Activated CD8-positive, alpha-beta T cell treated with anti-CD3 and anti-CD28 coated beads, Interleukin-2, amount 10 ng/mL, durations not matched to agents 7 days and 5 days (primary cell): ENCODE results near the gene AZU1. TPM values are rescaled to one million over a fixed set of nuclear protein-coding genes. Genes with fewer than 3 reads are reported as not detected.
"Not testable (repeated sequence)": the region's sequence is repeated elsewhere in the genome, so short reads cannot be mapped to it uniquely, and the experiment has no call there.

ENCODE experiments used
- ATAC-seq: fragments of 150-1000 bp; cut with Tn5 transposase; one replicate; pipeline ENCODE4 v1.10.0; 2021; ENCODE audit warnings: moderate library complexity
- CTCF ChIA-PET: fragments of 350-600 bp; sonication (Branson Sonifier 250); formaldehyde crosslinking; loops from one replicate; lab custom pipeline; 2021; ENCODE audit warnings: antibody characterized with exemption; lab: Charles Lee
- POLR2A ChIA-PET: fragments of 350-600 bp; sonication (Branson Sonifier 250); formaldehyde crosslinking; loops from one replicate; lab custom pipeline; 2021; ENCODE audit warnings: antibody characterized with exemption; lab: Charles Lee
- DNase-seq: peaks from one replicate; pipeline ENCODE4 v3.0.0-alpha.2; 2020
- H3K27ac Mint-ChIP-seq: one replicate; pipeline ENCODE4 v1.8.0; 2021; ENCODE audit warnings: mild to moderate bottlenecking, mixed read lengths
- H3K27me3 Mint-ChIP-seq: one replicate; pipeline ENCODE4 v1.8.0; 2021; ENCODE audit warnings: low read depth, mixed read lengths
- H3K36me3 Mint-ChIP-seq: one replicate; pipeline ENCODE4 v1.8.0; 2021; ENCODE audit warnings: low read depth, mixed read lengths
- H3K4me1 Mint-ChIP-seq: one replicate; pipeline ENCODE4 v1.8.0; 2021; ENCODE audit warnings: low read depth, mixed read lengths
- H3K4me3 Mint-ChIP-seq: one replicate; pipeline ENCODE4 v1.8.0; 2021; ENCODE audit warnings: mild to moderate bottlenecking, mixed read lengths
- H3K9me3 Mint-ChIP-seq: one replicate; pipeline ENCODE4 v1.8.0; 2022; ENCODE audit warnings: mixed read lengths; ENCODE audit not compliant: insufficient read depth
- total RNA-seq, 2 experiments: library from RNA; stranded (reverse); gene quantifications; one replicate each; pipeline ENCODE4 v1.2.3, GENCODE V29; 2021

The AZU1 gene
- total RNA-seq, 2 experiments from 2014 or later: not detected

DNA sequence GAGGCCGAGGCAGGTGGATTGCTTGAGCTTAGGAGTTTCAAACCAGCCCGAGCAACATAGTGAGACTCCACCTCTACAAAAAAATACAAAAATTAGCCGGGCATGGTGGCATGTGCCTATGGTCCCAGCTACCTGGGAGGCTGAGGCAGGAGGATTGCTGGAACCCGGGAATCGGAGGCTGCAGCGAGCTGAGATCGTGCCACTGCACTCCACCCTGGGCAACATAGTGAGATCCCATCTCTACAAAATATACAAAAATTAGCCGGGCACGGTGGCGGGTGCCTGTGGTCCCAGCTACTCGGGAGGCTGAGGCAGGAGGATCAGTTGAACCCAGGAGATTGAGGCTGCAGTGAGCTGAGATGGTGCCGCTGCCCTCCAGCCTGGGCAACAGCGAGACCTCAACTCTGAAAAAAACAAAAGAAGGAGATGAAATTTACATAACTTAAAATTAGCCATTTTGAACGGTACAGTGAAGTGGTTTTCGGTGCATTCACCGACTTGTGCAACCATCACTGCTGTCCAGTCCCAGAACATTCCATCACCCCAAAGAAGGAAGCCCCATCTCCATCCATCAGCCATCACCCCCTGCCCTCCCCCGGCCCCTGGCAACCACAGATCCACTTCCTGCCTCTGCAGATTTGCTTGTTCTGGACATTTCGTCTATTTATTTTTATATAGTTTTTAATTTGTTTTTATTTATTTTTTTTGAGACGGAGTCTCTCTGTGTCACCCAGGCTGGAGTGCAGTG, 1.6 kb upstream of the AZU1 start:
- Mint-ChIP-seq H3K27me3 (peaks cover 9% of the 10 kb centered on the region), H3K9me3 (no peaks in the 10 kb centered on the region), H3K36me3 (no peaks in the 10 kb centered on the region), H3K4me1 (no peaks in the 10 kb centered on the region), H3K27ac (no peak overlapping the region), H3K4me3 (no peak overlapping the region)
- ATAC-seq (no peak), DNase-seq (no peak)
- ChIA-PET CTCF (no interaction called here), POLR2A (no interaction called here)

- POLR2A ChIA-PET: no interaction called here
- Mint-ChIP-seq H3K4me1 (no peaks in the 10 kb centered on the region), H3K36me3 (no peaks in the 10 kb centered on the region), H3K9me3 (no peaks in the 10 kb centered on the region), H3K27ac (no peak overlapping the region), H3K4me3 (no peak overlapping the region), H3K27me3 (peaks cover 9% of the 10 kb centered on the region)
- no peak for ATAC-seq
- DNase-seq: no peak
- CTCF ChIA-PET: no interaction called here
Observed at GRCh38 chr19:827314-827709, 325 bp upstream of the AZU1 start.

GRCh38 chr19:829129-829758, 1.6 kb downstream of the AZU1 start:
- no peaks in the 10 kb centered on the region for H3K36me3 Mint-ChIP-seq
- POLR2A ChIA-PET: no interaction called here
- no peaks in the 10 kb centered on the region for H3K4me1 Mint-ChIP-seq
- no peaks in the 10 kb centered on the region for H3K27me3 Mint-ChIP-seq
- no peak for DNase-seq
- ATAC-seq: no peak
- no peak overlapping the region for H3K4me3 Mint-ChIP-seq
- H3K9me3 Mint-ChIP-seq: no peaks in the 10 kb centered on the region
- CTCF ChIA-PET: no interaction called here
- no peak overlapping the region for H3K27ac Mint-ChIP-seq

DNA sequence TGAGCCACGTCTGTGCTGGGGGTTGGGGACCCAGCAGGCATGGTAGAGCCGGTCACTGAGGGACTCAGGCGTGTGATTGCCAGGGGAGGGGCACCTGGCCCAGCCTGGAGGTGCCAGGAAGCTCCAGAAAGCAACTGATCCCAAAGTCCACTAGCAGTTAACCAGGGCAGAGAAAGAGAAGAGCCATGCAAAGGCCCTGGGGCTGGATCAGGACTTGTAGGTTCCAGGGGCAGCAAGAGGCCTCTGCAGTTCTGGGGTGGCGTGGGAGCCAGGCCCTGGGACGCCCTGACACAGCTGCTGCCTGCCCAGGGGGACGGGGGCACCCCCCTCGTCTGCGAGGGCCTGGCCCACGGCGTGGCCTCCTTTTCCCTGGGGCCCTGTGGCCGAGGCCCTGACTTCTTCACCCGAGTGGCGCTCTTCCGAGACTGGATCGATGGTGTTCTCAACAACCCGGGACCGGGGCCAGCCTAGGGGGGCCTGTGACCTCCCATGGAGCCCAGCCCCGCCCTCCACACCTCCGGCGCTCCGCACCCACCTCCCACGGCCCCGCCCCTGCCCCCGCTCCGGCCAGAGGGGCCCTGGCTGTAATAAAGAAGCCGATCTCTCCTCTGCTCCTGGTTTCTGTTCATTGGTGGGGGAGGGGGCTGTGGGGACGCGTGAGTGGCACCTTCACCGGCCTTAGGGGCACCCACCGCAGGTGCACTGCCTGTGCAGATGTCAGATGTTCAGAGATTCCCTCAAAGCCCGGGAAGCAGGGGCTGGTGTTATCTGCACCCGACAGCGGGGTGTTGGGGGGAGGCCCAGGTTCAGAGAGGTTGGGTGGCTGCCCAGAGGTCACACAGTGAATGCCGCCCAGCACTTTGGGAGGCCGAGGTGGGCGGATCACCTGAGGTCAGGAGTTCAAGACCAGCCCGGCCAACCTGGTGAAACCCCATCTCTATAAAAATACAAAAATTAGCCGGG, 4.1 kb downstream of the AZU1 start:
- CTCF ChIA-PET: no interaction called here
- Mint-ChIP-seq H3K27ac (no peak overlapping the region), H3K4me3 (no peak overlapping the region), H3K4me1 (no peaks in the 10 kb centered on the region), H3K27me3 (peaks cover 3% of the 10 kb centered on the region), H3K9me3 (no peaks in the 10 kb centered on the region), H3K36me3 (no peaks in the 10 kb centered on the region)
- ATAC-seq (no peak), DNase-seq (no peak)
- POLR2A ChIA-PET: no interaction called here

- ChIA-PET POLR2A (no interaction called here), CTCF (no interaction called here)
- peaks cover 3% of the 10 kb centered on the region for H3K27me3 Mint-ChIP-seq
- H3K36me3 Mint-ChIP-seq: no peaks in the 10 kb centered on the region
- H3K4me3 Mint-ChIP-seq: no peak overlapping the region
- no peaks in the 10 kb centered on the region for H3K4me1 Mint-ChIP-seq
- ATAC-seq (no peak), DNase-seq (no peak)
- no peak overlapping the region for H3K27ac Mint-ChIP-seq
- no peaks in the 10 kb centered on the region for H3K9me3 Mint-ChIP-seq
Observed at GRCh38 chr19:834216-834615, 6.6 kb downstream of the AZU1 start.

- Mint-ChIP-seq H3K4me3 (no peak overlapping the region), H3K9me3 (no peaks in the 10 kb centered on the region)
Observed at GRCh38 chr19:835210-835810, 7.7 kb downstream of the AZU1 start.

GRCh38 chr19:840519-841206, 13.0 kb downstream of the AZU1 start, which contains the start of gene PRTN3:
Gene PRTN3 (plus strand): TSS chr19:840999. CDS start chr19:841009, 10 bp downstream.
- Mint-ChIP-seq H3K4me1 (peaks cover 4% of the 10 kb centered on the region), H3K4me3 (no peak within 1 kb of the TSS), H3K9me3 (no peaks in the 10 kb centered on the region), H3K27ac (no peak within 1 kb of the TSS), H3K27me3 (peaks cover 16% of the 10 kb centered on the region), H3K36me3 (no peaks in the 10 kb centered on the region)
- ATAC-seq (no peak), DNase-seq (no peak)
- CTCF ChIA-PET: no interaction called here
- POLR2A ChIA-PET: interaction anchor here (0.5 kb wide), 1 partner anchor 132 kb away, joined by 3 read pairs; no protein-coding TSS in a partner anchor

More at GRCh38 chr19:835210-835810, 7.7 kb downstream of the AZU1 start:
- ATAC-seq (no peak), DNase-seq (no peak)
- ChIA-PET CTCF (no interaction called here), POLR2A (no interaction called here)
- H3K27me3 Mint-ChIP-seq: peaks cover 3% of the 10 kb centered on the region
- no peaks in the 10 kb centered on the region for H3K36me3 Mint-ChIP-seq
- H3K27ac Mint-ChIP-seq: no peak overlapping the region
- no peaks in the 10 kb centered on the region for H3K4me1 Mint-ChIP-seq

DNA sequence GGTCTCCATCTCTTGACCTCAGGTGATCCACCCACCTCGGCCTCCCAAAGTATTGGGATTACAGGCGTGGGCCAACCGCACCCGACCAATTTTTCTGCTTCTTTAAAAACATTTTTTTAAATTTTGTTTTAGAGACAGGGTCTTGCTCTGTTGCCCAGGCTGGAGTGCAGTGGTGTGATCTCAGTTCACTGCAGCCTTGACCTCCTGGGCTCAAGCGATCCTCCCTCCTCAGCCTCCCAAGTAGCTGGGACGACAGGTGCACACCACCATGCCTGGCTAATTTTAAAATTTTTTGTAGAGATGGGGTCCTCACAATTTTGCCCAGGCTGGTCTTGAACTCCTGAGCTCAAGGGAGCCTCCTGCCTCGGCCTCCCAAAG, 15.2 kb downstream of the AZU1 start:
- H3K4me3 Mint-ChIP-seq, DNase-seq, H3K4me1 Mint-ChIP-seq, CTCF ChIA-PET, ATAC-seq, H3K27ac Mint-ChIP-seq, H3K36me3 Mint-ChIP-seq, H3K9me3 Mint-ChIP-seq: not testable (repeated sequence)
- POLR2A ChIA-PET: interaction anchor here (0.7 kb wide), 2 partner anchors 67 to 378 kb away, joined by 3 to 4 read pairs; no protein-coding TSS in a partner anchor
- peaks cover 18% of the 10 kb centered on the region for H3K27me3 Mint-ChIP-seq

DNA sequence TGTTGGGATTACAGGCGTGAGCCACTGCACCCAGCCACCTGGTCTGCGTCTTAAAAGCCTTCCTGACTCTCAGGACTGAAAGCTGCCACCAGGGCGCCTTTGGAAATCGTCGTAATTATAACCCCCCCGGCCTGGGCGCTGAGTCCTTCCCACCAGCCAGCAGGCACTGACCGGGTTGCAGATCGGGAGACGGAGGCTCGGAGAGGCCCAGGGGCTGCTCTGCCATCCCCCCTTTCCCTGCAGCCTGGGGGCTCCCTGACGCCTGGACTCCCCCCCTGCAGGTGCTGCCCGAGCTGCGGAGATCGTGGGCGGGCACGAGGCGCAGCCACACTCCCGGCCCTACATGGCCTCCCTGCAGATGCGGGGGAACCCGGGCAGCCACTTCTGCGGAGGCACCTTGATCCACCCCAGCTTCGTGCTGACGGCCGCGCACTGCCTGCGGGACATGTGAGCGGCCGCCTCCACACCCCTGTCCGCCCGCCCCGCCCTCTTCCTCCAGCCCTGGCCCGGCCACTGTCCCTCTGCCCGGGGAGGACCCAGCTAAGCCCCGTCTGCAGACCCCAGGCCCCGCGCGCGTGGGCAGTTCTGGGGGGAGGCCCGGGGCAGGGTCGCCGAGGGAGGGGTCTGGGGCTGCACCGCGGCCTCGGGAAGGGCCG, 15.7 kb downstream of the AZU1 start:
- peaks cover 18% of the 10 kb centered on the region for H3K27me3 Mint-ChIP-seq
- POLR2A ChIA-PET: interaction anchor here (0.7 kb wide), 1 partner anchor 66 kb away, joined by 3 read pairs; no protein-coding TSS in a partner anchor
- no peaks in the 10 kb centered on the region for H3K36me3 Mint-ChIP-seq
- ATAC-seq (peak; percentile 23), DNase-seq (no peak)
- CTCF ChIA-PET: no interaction called here
- no peak overlapping the region for H3K27ac Mint-ChIP-seq
- H3K9me3 Mint-ChIP-seq: no peaks in the 10 kb centered on the region
- H3K4me1 Mint-ChIP-seq: peaks cover 4% of the 10 kb centered on the region
- no peak overlapping the region for H3K4me3 Mint-ChIP-seq

- H3K4me1 Mint-ChIP-seq: peaks cover 4% of the 10 kb centered on the region
- ChIA-PET POLR2A (no interaction called here), CTCF (no interaction called here)
- H3K27me3 Mint-ChIP-seq: peaks cover 18% of the 10 kb centered on the region
- H3K4me3 Mint-ChIP-seq: no peak overlapping the region
- no peaks in the 10 kb centered on the region for H3K9me3 Mint-ChIP-seq
- H3K27ac Mint-ChIP-seq: no peak overlapping the region
- no peaks in the 10 kb centered on the region for H3K36me3 Mint-ChIP-seq
- DNase-seq (no peak), ATAC-seq (no peak)
Observed at GRCh38 chr19:843836-844545, 16.4 kb downstream of the AZU1 start.
